T-helper 22 cell (primary cell): Measurements from ENCODE around the gene PRSS57.

Experiments used
- DNase-seq: peaks from one replicate; pipeline ENCODE4 v3.0.0-alpha.2; 2020; ENCODE audit warnings: low read depth

The PRSS57 gene

GRCh38 chr19:638906-639252, 56.4 kb downstream of the PRSS57 start:
- no peak for DNase-seq
